ENCODE data around the gene SOX30.

Gene SOX30

GRCh38 chr5:157596487-157596886, 55.8 kb downstream of the SOX30 start:
- DNase-seq (ENCODE audit: low spot score), result peak; percentile 42
- no peak for TF ChIP-seq CTCF (IDR thresholded peaks at IDR 0.05; ENCODE audit: extremely low read depth, missing control alignments)

GRCh38 chr5:157594675-157595459, 57.4 kb downstream of the SOX30 start:
- DNase-seq (ENCODE audit: low spot score), result no peak
- no peak for TF ChIP-seq CTCF (IDR thresholded peaks at IDR 0.05; ENCODE audit: extremely low read depth, missing control alignments)

- DNase-seq (ENCODE audit: low spot score), result no peak
- no peak for TF ChIP-seq CTCF (IDR thresholded peaks at IDR 0.05; ENCODE audit: extremely low read depth, missing control alignments)
Measured at GRCh38 chr5:157594257-157594656, 58.0 kb downstream of the SOX30 start.

GRCh38 chr5:157593052-157593757, 59.0 kb downstream of the SOX30 start:
- DNase-seq (ENCODE audit: low spot score), result no peak
- no peak for TF ChIP-seq CTCF (IDR thresholded peaks at IDR 0.05; ENCODE audit: extremely low read depth, missing control alignments)

GRCh38 chr5:157592594-157592993, 59.6 kb downstream of the SOX30 start:
- DNase-seq (ENCODE audit: low spot score), result no peak
- no peak for TF ChIP-seq CTCF (IDR thresholded peaks at IDR 0.05; ENCODE audit: extremely low read depth, missing control alignments)

GRCh38 chr5:157590478-157590877, 61.8 kb downstream of the SOX30 start:
- no peak for TF ChIP-seq CTCF (IDR thresholded peaks at IDR 0.05; ENCODE audit: extremely low read depth, missing control alignments)
- no peak for DNase-seq (ENCODE audit: low spot score)

GRCh38 chr5:157584628-157585027, 67.6 kb downstream of the SOX30 start:
- no peak for DNase-seq (ENCODE audit: low spot score)
- no peak for TF ChIP-seq CTCF (IDR thresholded peaks at IDR 0.05; ENCODE audit: extremely low read depth, missing control alignments)
